22Rv1 (cell line): ENCODE measurements around the gene ARG2.

Experiments used
- CTCF ChIP-seq: fragments of 450-650 bp; IDR thresholded peaks from 2 replicates; pipeline ENCODE4 v1.5.1; 2017; ENCODE audit warnings: mild to moderate bottlenecking
- ZFX ChIP-seq: fragments of 450-650 bp; IDR thresholded peaks from 2 replicates; pipeline ENCODE4 v1.6.1; 2017; ENCODE audit warnings: antibody characterized with exemption, borderline replicate concordance

DNA sequence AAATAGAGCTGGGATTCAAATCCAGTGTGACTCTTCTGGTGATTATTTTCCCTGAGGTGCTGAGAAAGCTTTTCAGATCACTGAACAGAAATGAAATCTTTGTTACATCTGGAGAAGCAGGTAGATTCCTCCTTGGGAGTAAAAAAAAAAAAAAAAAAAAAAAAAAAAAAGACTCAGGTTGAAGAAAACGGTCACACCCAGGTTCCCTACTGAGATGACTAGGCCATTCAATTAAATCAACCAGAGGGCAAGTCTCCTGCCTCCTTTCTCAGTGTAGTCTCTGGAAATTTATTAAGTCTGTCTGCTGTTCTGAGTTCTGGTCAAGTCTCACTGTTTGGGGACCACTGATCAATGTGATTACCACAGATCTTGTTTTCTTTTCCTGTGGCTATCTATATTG is 24.0 kb downstream of the ARG2 start:
- no peak for TF ChIP-seq CTCF
- TF ChIP-seq ZFX = no peak
